Fibroblast of lung (primary cell): ENCODE data around the gene BCAS1. TPM values are rescaled to one million over a fixed set of nuclear protein-coding genes. Genes with fewer than 3 reads are reported as not detected.

Experiments
- DNase-seq, 2 donors: peaks; one replicate each; pipeline versions ENCODE4 v3.0.0 to v3.0.0-alpha.2; 2010; ENCODE audit warnings: low read depth in 2 of 2
- H2AFZ ChIP-seq: 2 replicates; pipeline ENCODE4 v1.5.1; 2012; ENCODE audit warnings: low read length, control low read depth, inconsistent platforms
- H3K27ac ChIP-seq: 2 replicates; pipeline ENCODE4 v1.5.1; 2011; ENCODE audit warnings: low read length, control low read depth; ENCODE audit not compliant: insufficient read depth
- H3K27me3 ChIP-seq: 2 replicates; pipeline ENCODE4 v1.5.1; 2011; ENCODE audit warnings: mild to moderate bottlenecking, low read length; ENCODE audit not compliant: control insufficient read depth, insufficient read depth
- H3K36me3 ChIP-seq: 2 replicates; pipeline ENCODE4 v1.5.1; 2011; ENCODE audit warnings: low read length; ENCODE audit not compliant: control insufficient read depth, insufficient read depth
- H3K4me1 ChIP-seq: 2 replicates; pipeline ENCODE4 v1.5.1; 2011; ENCODE audit warnings: low read length; ENCODE audit not compliant: control insufficient read depth, insufficient read depth; ENCODE audit errors: extremely low read depth
- H3K4me2 ChIP-seq: 2 replicates; pipeline ENCODE4 v1.5.1; 2011; ENCODE audit warnings: low read length, control low read depth; ENCODE audit not compliant: insufficient read depth; ENCODE audit errors: extremely low read depth
- H3K4me3 ChIP-seq, 4 experiments: fragments of 200-600 bp in 1 of 4; sonication (generic) in 1 of 4; replicated peaks in 1 of 4; 2 replicates each; pipeline ENCODE4 v1.5.1; 2011 to 2016; ENCODE audit warnings: low read length in 4 of 4, low read depth in 3 of 4, mild to moderate bottlenecking in 3 of 4, control low read depth in 2 of 4, inconsistent platforms in 1 of 4, mixed read lengths in 1 of 4; ENCODE audit not compliant: insufficient read depth in 1 of 4; ENCODE audit errors: control extremely low read depth in 1 of 4
- H3K79me2 ChIP-seq: 2 replicates; pipeline ENCODE4 v1.5.1; 2012; ENCODE audit warnings: mild to moderate bottlenecking, low read length, inconsistent platforms; ENCODE audit not compliant: control insufficient read depth, insufficient read depth
- H3K9ac ChIP-seq: 2 replicates; pipeline ENCODE4 v1.5.1; 2011; ENCODE audit warnings: mild to moderate bottlenecking, low read length, control low read depth; ENCODE audit not compliant: insufficient read depth
- H3K9me3 ChIP-seq: 2 replicates; pipeline ENCODE4 v1.5.1; 2012; ENCODE audit warnings: low read depth, low read length; ENCODE audit not compliant: control insufficient read depth, insufficient read depth
- H4K20me1 ChIP-seq: 2 replicates; pipeline ENCODE4 v1.5.1; 2011; ENCODE audit warnings: low read length; ENCODE audit not compliant: control insufficient read depth, insufficient read depth; ENCODE audit errors: extremely low read depth
- EZH2 ChIP-seq: IDR thresholded peaks from 2 replicates; pipeline ENCODE4 v1.5.1; 2012; ENCODE audit warnings: low read length, control low read depth, mild to moderate bottlenecking; ENCODE audit errors: missing control alignments
- polyA plus RNA-seq, 2 donors: library from polyadenylated mRNA; depleted of rRNA in 1 of 2; stranded (reverse) in 1 of 2; unstranded in 1 of 2; fragments of >200 nt; gene quantifications; 2 replicates each; pipeline ENCODE4 v1.2.1, GENCODE V29; 2011 to 2012; ENCODE audit warnings: missing spikeins in 1 of 2
- total RNA-seq: library from RNA; depleted of rRNA; stranded (reverse); fragments of >200 nt; gene quantifications from 2 replicates; pipeline ENCODE4 v1.2.1, GENCODE V29; 2014
- TF ChIP-seq, protein P1 (sequence below), 2 donors: IDR thresholded peaks in 1 of 2; conservative IDR thresholded peaks in 1 of 2; 1 replicate in 1 of 2; 2 replicates in 1 of 2; pipeline ENCODE4 v1.5.1; 2011 to 2012; ENCODE audit warnings: low read length in 2 of 2, control low read depth in 1 of 2, inconsistent platforms in 1 of 2, low read depth in 1 of 2, mild to moderate bottlenecking in 1 of 2

BCAS1 gene
- total and polyA plus RNA-seq, 2 donors (not counting 1 experiment from before 2014, with no cell fraction given) = 0.17 TPM; not detected in 1

DNA sequence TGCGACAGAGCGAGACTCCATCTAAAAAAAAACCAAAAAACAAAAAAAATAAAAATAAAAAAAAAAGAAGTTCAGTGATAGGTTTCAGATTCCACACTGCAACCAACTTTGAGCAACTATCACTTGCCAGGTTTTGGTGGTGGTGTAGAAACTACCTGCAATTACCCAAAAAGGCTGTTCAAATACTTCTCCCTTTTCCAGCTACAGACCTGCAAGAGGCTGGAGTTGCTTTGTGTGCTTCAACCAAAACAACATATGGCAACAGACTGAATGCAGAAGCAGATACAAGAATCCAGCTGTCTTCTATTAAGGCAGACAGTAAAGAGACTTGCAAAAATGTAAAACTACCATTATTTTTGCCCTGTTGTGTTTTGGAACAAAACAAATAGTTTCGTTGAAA is 9.3 kb upstream of the BCAS1 start:
- no peak for DNase-seq
- no peak overlapping the region for H3K9ac ChIP-seq
- no peaks in the 10 kb centered on the region for H3K4me1 ChIP-seq
- no peaks in the 10 kb centered on the region for H4K20me1 ChIP-seq
- H3K9me3 ChIP-seq = no peaks in the 10 kb centered on the region
- H2AFZ ChIP-seq = no peak overlapping the region
- H3K27ac ChIP-seq = no peak overlapping the region
- no peaks in the 10 kb centered on the region for H3K27me3 ChIP-seq
- no peak for TF ChIP-seq EZH2
- TF ChIP-seq, protein P1, sequence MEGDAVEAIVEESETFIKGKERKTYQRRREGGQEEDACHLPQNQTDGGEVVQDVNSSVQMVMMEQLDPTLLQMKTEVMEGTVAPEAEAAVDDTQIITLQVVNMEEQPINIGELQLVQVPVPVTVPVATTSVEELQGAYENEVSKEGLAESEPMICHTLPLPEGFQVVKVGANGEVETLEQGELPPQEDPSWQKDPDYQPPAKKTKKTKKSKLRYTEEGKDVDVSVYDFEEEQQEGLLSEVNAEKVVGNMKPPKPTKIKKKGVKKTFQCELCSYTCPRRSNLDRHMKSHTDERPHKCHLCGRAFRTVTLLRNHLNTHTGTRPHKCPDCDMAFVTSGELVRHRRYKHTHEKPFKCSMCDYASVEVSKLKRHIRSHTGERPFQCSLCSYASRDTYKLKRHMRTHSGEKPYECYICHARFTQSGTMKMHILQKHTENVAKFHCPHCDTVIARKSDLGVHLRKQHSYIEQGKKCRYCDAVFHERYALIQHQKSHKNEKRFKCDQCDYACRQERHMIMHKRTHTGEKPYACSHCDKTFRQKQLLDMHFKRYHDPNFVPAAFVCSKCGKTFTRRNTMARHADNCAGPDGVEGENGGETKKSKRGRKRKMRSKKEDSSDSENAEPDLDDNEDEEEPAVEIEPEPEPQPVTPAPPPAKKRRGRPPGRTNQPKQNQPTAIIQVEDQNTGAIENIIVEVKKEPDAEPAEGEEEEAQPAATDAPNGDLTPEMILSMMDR (conservative IDR thresholded peaks at IDR 0.05 in 1 of 2, IDR thresholded peaks at IDR 0.05 in 1 of 2; ENCODE audit: low read depth in 1 of 2, low read length in 2 of 2) = no peak
- no peaks in the 10 kb centered on the region for H3K79me2 ChIP-seq
- H3K36me3 ChIP-seq = no peaks in the 10 kb centered on the region
- no peak overlapping the region for H3K4me3 ChIP-seq
- no peak overlapping the region for H3K4me2 ChIP-seq

DNA sequence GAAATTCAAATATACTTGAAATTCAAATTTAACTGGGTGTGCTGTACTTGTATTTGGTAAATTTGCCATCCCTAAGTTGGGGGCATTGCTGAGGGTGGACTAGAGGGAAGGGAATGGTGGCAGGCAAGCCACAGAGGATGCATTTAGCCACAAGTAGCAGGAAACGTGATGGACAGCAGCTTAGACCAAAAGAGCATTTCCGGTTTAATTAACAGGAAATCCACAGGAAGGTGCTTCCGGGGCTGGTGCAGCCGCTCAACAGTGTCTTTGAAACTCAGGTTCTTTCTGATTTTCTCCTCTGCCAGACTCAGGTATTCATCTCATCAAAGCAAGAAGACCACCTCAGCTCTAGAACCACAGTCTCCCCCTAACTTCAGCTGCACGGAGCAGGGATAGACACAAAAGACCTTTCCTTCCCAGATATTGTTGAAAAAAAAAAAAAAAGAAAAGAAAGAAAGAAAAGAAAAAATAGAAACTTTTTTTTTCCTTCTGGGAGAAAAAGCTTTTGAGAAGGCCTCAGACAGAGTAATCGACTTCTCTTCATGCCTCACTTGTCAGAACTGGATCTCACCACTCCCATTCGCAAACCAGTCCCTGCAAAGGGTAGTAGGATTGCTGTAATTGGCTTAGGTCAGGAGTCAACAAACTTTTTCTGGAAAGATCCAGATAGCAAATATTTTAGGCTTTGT is 8.0 kb upstream of the BCAS1 start:
- Histone ChIP-seq H3K4me2 (no peak overlapping the region), H4K20me1 (no peaks in the 10 kb centered on the region), H3K9ac (no peak overlapping the region), H2AFZ (no peak overlapping the region), H3K79me2 (no peaks in the 10 kb centered on the region), H3K27me3 (no peaks in the 10 kb centered on the region), H3K4me1 (no peaks in the 10 kb centered on the region), H3K4me3 (no peak overlapping the region), H3K27ac (no peak overlapping the region), H3K9me3 (no peaks in the 10 kb centered on the region), H3K36me3 (no peaks in the 10 kb centered on the region)
- TF ChIP-seq, protein P1 (conservative IDR thresholded peaks at IDR 0.05 in 1 of 2, IDR thresholded peaks at IDR 0.05 in 1 of 2; ENCODE audit: low read depth in 1 of 2, low read length in 2 of 2) = no peak
- DNase-seq = no peak

DNA sequence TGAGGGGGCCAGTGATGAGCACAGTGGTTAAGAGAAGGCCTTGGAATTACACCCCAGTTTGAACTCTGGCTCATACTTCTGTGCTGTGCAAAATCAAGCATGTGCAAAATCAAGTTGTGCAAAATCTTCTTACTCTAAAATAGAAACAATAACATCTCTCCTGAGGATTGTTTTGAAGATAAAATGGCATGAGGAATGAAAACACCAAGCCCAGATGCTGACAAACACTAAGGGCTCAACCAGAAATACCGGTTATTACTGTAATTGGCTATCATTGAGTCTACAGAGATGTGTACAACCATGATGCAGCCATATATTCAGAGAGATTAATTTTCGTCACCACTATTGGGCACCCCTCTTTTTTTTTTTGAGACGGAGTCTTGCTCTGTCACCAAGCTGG is 5.9 kb upstream of the BCAS1 start:
- H3K27me3 ChIP-seq = no peaks in the 10 kb centered on the region
- no peaks in the 10 kb centered on the region for H3K9me3 ChIP-seq
- no peak overlapping the region for H3K9ac ChIP-seq
- DNase-seq = no peak
- no peaks in the 10 kb centered on the region for H4K20me1 ChIP-seq
- H3K4me3 ChIP-seq = no peak overlapping the region
- no peak overlapping the region for H2AFZ ChIP-seq
- H3K4me2 ChIP-seq = no peak overlapping the region
- no peak for TF ChIP-seq EZH2
- TF ChIP-seq, protein P1 (conservative IDR thresholded peaks at IDR 0.05 in 1 of 2, IDR thresholded peaks at IDR 0.05 in 1 of 2; ENCODE audit: low read depth in 1 of 2, low read length in 2 of 2) = no peak
- H3K27ac ChIP-seq = no peak overlapping the region
- no peaks in the 10 kb centered on the region for H3K36me3 ChIP-seq
- H3K4me1 ChIP-seq = no peaks in the 10 kb centered on the region
- no peaks in the 10 kb centered on the region for H3K79me2 ChIP-seq
